Measurements from ENCODE around the gene TRIM2.

Gene TRIM2

DNA sequence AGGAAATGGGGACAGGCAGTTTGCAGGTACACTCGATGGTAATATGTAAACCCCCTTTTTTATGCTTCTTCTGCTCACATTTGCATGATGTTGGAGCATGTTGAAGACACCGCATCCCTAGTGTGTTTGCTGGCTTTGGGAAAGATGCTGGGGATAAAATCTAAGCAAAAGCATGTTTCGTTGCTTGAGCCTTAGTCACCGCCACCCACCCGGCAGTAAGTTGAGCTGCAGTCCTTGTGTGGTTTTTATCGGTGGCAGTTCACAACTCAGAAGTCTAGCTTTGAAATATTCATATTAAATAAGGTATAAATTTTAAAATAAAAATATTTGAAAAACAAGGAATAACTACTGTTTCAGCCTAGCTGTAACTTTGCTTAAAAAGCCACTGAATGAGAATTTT lies 118.5 kb downstream of the TRIM2 start:
- H3K4me3 ChIP-seq (ENCODE audit: control insufficient read depth, low read depth, low read length): no peak overlapping the region
- DNase-seq (ENCODE audit: low read depth): no peak
- TF ChIP-seq, protein P1, sequence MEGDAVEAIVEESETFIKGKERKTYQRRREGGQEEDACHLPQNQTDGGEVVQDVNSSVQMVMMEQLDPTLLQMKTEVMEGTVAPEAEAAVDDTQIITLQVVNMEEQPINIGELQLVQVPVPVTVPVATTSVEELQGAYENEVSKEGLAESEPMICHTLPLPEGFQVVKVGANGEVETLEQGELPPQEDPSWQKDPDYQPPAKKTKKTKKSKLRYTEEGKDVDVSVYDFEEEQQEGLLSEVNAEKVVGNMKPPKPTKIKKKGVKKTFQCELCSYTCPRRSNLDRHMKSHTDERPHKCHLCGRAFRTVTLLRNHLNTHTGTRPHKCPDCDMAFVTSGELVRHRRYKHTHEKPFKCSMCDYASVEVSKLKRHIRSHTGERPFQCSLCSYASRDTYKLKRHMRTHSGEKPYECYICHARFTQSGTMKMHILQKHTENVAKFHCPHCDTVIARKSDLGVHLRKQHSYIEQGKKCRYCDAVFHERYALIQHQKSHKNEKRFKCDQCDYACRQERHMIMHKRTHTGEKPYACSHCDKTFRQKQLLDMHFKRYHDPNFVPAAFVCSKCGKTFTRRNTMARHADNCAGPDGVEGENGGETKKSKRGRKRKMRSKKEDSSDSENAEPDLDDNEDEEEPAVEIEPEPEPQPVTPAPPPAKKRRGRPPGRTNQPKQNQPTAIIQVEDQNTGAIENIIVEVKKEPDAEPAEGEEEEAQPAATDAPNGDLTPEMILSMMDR (conservative IDR thresholded peaks at IDR 0.05; ENCODE audit: control insufficient read depth, insufficient read depth, low read depth, low read length): no peak

DNA sequence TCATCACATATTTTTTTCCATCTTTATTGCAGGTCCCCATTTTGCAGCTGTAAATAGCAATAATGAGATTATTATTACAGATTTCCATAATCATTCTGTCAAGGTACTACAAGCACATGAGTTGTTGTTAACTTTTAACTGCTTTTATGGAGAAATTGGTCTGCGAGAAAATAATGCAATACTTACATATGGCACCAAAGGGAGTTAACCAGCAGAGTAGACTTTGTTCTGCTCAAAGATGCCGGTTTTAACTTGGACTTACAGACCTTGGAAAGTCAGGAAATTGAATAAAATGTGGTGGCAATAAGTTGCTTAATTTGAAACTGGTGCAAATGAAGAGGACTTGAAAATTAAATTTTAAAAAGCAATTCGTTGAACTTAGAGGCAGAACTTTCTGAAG lies 119.8 kb downstream of the TRIM2 start:
- H3K4me3 ChIP-seq (ENCODE audit: control insufficient read depth, low read depth, low read length): no peak overlapping the region
- TF ChIP-seq, protein P1 (conservative IDR thresholded peaks at IDR 0.05; ENCODE audit: control insufficient read depth, insufficient read depth, low read depth, low read length): no peak
- no peak for DNase-seq (ENCODE audit: low read depth)

DNA sequence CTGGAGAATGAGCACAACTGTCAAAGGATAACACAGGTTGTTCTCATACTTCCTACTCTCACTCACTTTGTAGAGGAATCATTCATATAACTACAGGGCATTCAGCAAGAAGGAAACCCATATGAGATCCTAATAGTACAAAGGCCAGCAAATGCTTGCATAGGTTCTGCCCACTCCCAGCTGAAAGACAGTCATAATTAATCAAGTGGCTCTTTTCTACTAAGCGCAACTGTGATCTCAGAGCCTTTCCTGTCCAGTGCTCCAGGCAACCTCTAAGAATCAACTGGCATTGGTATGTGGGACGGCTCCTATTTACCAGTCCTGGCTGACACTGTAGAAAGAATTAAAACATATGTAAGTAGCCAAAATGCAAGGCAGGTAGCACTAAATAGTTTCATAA lies 121.3 kb downstream of the TRIM2 start:
- DNase-seq (ENCODE audit: low read depth): no peak
- no peak overlapping the region for H3K4me3 ChIP-seq (ENCODE audit: control insufficient read depth, low read depth, low read length)
- TF ChIP-seq, protein P1 (conservative IDR thresholded peaks at IDR 0.05; ENCODE audit: control insufficient read depth, insufficient read depth, low read depth, low read length): no peak

DNA sequence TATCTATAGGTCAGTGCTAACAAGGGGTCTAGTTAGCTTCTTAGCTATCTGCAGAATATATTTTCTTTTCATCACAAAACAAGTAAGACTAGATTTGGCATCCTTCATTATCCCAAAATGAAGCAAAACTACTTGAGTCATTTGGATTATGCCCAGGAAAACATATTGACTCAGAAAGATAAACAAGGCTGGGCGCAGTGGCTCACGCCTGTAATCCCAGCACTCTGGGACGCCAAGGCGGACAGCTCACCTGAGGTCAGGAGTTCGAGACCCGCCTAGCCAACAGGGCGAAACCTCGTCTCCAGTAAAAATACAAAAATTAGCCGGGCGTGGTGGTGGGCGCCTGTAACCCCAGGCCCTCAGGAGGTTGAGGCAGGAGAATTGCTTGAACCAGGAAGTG lies 122.3 kb downstream of the TRIM2 start:
- DNase-seq (ENCODE audit: low read depth): peak; percentile 81
- H3K4me3 ChIP-seq (ENCODE audit: control insufficient read depth, low read depth, low read length): no peak overlapping the region
- TF ChIP-seq, protein P1 (conservative IDR thresholded peaks at IDR 0.05; ENCODE audit: control insufficient read depth, insufficient read depth, low read depth, low read length): no peak

DNA sequence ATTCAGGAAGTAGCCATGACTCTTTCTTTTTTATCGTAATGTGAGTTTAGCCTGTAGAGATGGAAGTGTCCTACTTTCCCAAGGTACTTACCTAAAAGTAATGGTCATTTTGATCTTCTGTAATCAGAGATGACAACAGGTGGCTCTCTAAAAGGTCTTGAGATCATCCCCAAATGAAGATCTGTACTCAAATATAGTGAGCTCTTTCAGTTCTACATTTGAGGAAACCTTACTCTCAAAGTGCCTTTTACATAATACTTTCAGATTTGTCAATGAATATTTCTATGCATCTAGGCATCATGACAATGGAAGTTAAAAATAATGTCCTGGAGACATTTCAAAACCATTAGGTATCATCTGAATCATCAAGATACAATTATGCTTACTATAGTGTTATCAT lies 123.0 kb downstream of the TRIM2 start:
- H3K4me3 ChIP-seq (ENCODE audit: control insufficient read depth, low read depth, low read length): no peak overlapping the region
- TF ChIP-seq, protein P1 (conservative IDR thresholded peaks at IDR 0.05; ENCODE audit: control insufficient read depth, insufficient read depth, low read depth, low read length): no peak
- DNase-seq (ENCODE audit: low read depth): no peak

DNA sequence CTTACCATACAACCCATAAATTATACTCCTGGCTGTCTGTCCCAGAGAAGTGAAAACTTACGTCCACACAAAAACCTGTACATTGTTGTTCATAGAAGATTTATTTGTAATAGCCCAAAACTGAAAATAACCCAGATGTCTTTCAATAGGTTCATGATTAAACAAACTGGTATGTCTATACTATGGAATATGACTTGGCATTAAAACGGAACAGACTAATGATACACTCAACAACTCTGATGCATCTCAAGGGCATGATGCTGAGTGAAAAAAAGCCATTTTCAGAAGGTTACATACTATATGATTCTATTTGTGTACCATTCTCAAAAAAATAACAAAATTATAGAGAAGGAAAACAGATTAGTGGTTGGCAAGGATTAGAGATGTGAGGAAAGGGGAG lies 128.7 kb downstream of the TRIM2 start:
- H3K4me3 ChIP-seq (ENCODE audit: control insufficient read depth, low read depth, low read length): no peak overlapping the region
- DNase-seq (ENCODE audit: low read depth): peak; percentile 47
- TF ChIP-seq, protein P1 (conservative IDR thresholded peaks at IDR 0.05; ENCODE audit: control insufficient read depth, insufficient read depth, low read depth, low read length): no peak

DNA sequence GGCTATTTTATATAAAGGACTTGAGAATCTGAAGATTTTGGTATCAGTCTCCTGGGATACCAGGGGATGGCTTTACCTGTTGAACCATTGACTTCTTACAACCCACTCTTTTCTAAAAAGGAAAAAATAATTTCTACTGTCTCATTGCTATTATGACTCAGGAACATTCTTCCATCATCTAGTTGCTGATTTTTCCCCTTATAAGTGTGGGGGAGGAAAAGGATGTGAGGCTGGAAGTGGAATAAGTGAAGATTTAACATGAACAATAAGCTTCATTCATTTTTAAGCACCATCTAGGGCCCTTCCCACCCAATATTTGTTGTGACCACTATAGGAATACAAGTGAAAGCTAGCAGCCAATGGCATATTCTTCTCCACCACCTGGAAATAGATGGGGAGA lies 129.6 kb downstream of the TRIM2 start:
- no peak overlapping the region for H3K4me3 ChIP-seq (ENCODE audit: control insufficient read depth, low read depth, low read length)
- DNase-seq (ENCODE audit: low read depth): peak; percentile 11
- TF ChIP-seq, protein P1 (conservative IDR thresholded peaks at IDR 0.05; ENCODE audit: control insufficient read depth, insufficient read depth, low read depth, low read length): no peak
